SK-N-MC (cell line): Measurements from ENCODE around the gene RNU1-2.
"Not testable (repeated sequence)": the region's sequence is repeated elsewhere in the genome, so short reads cannot be mapped to it uniquely, and the experiment has no call there.

Source experiments
- EZH2 ChIP-seq: fragments of 200-600 bp; sonication (generic); IDR thresholded peaks from one replicate; pipeline ENCODE4 v1.6.1; 2017; ENCODE audit warnings: antibody characterized with exemption
- FOXP2 ChIP-seq: optimal IDR thresholded peaks from 2 replicates; pipeline ENCODE3; 2011; ENCODE audit warnings: mild to moderate bottlenecking, moderate library complexity; ENCODE audit not compliant: insufficient read depth; ENCODE audit errors: extremely low read length, control extremely low read depth
- POLR2AphosphoS5 ChIP-seq: IDR thresholded peaks from 2 replicates; pipeline ENCODE4 v1.6.1; 2012; ENCODE audit warnings: mild to moderate bottlenecking, low read depth, low read length, borderline replicate concordance

DNA sequence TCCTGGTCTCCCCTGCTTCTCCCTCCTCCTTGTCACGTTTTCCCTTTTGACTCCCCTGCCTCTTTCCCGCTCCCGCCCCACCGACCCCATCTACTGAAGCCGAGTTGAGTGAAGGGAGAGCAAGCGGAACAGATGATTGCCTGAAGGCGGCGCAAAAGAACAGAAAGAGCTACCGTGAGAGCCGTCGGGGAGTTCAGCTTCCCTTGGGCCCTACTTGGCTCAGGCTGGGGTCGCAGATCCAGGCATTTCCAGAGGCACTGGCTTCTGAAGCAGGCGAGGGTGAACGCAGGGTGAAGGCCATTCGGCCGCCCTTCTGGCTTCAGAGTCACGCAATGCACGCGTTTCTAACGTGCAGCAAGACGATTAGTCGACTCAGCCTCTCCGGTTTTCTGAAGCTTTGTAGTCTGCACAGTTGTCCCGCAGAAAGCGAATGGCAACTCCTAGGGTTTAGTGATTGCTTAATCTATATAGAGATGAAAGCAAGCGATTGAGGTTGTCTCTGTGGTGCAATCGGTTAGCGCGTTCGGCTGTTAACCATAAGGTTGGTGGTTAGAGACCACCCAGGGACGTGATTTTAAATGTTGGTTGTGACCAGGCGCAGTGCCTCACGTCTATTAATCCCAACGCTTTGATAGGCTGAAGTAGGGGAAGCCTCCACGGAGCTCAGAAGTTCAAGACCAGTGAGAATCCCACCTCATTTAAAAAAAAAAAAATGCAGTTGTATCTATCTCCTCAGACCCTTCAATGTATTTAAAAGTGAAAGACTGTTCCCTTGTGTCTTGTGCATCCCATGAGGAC, 20.6 kb upstream of the RNU1-2 start:
- TF ChIP-seq EZH2, POLR2AphosphoS5, FOXP2: not testable (repeated sequence)
